Activated naive CD4-positive, alpha-beta T cell treated with anti-CD3 and anti-CD28 coated beads, Interleukin-2, amount 50 U/mL, for 24 hours (primary cell): ENCODE results near the gene YIPF7.

ENCODE experiments used
- H3K27ac Mint-ChIP-seq: one replicate; pipeline ENCODE4 v1.8.0; 2021; ENCODE audit warnings: mild to moderate bottlenecking, mixed read lengths
- H3K27me3 Mint-ChIP-seq: one replicate; pipeline ENCODE4 v1.8.0; 2021; ENCODE audit warnings: mixed read lengths
- H3K36me3 Mint-ChIP-seq: one replicate; pipeline ENCODE4 v1.8.0; 2021; ENCODE audit warnings: mixed read lengths
- H3K4me1 Mint-ChIP-seq: one replicate; pipeline ENCODE4 v1.8.0; 2021; ENCODE audit warnings: mixed read lengths
- H3K4me3 Mint-ChIP-seq: one replicate; pipeline ENCODE4 v1.8.0; 2021; ENCODE audit warnings: mild to moderate bottlenecking, mixed read lengths
- H3K9me3 Mint-ChIP-seq: one replicate; pipeline ENCODE4 v1.8.0; 2021; ENCODE audit warnings: mixed read lengths

The YIPF7 gene

GRCh38 chr4:44652002-44652401 is 577 bp upstream of the YIPF7 start:
- no peaks in the 10 kb centered on the region for H3K9me3 Mint-ChIP-seq
- no peak overlapping the region for H3K4me3 Mint-ChIP-seq
- H3K27ac Mint-ChIP-seq = no peak overlapping the region
- no peaks in the 10 kb centered on the region for H3K4me1 Mint-ChIP-seq
- peaks cover 2% of the 10 kb centered on the region for H3K27me3 Mint-ChIP-seq
- no peaks in the 10 kb centered on the region for H3K36me3 Mint-ChIP-seq

GRCh38 chr4:44646151-44646550 is 5.3 kb downstream of the YIPF7 start:
- Mint-ChIP-seq H3K27me3 (peaks cover 9% of the 10 kb centered on the region), H3K9me3 (peaks cover 20% of the 10 kb centered on the region), H3K36me3 (no peaks in the 10 kb centered on the region)

GRCh38 chr4:44638091-44638490 is 13.3 kb downstream of the YIPF7 start:
- Mint-ChIP-seq H3K27me3 (peaks cover 5% of the 10 kb centered on the region), H3K27ac (no peak overlapping the region), H3K4me1 (no peaks in the 10 kb centered on the region), H3K36me3 (no peaks in the 10 kb centered on the region), H3K4me3 (no peak overlapping the region), H3K9me3 (peaks cover 6% of the 10 kb centered on the region)

More at GRCh38 chr4:44646151-44646550, 5.3 kb downstream of the YIPF7 start:
- Mint-ChIP-seq H3K4me3 (no peak overlapping the region), H3K27ac (no peak overlapping the region), H3K4me1 (no peaks in the 10 kb centered on the region)

- no peak overlapping the region for H3K27ac Mint-ChIP-seq
- peaks cover 4% of the 10 kb centered on the region for H3K4me1 Mint-ChIP-seq
- no peak overlapping the region for H3K4me3 Mint-ChIP-seq
- no peaks in the 10 kb centered on the region for H3K9me3 Mint-ChIP-seq
- peaks cover 2% of the 10 kb centered on the region for H3K27me3 Mint-ChIP-seq
- H3K36me3 Mint-ChIP-seq = no peaks in the 10 kb centered on the region
Observed at GRCh38 chr4:44632733-44633132, 18.7 kb downstream of the YIPF7 start.

- H3K9me3 Mint-ChIP-seq = no peaks in the 10 kb centered on the region
- H3K27ac Mint-ChIP-seq = no peak overlapping the region
- H3K36me3 Mint-ChIP-seq = no peaks in the 10 kb centered on the region
- no peak overlapping the region for H3K4me3 Mint-ChIP-seq
- H3K4me1 Mint-ChIP-seq = peaks cover 4% of the 10 kb centered on the region
- peaks cover 2% of the 10 kb centered on the region for H3K27me3 Mint-ChIP-seq
Observed at GRCh38 chr4:44632089-44632488, 19.3 kb downstream of the YIPF7 start.

GRCh38 chr4:44629280-44629866 is 22.1 kb downstream of the YIPF7 start:
- H3K27me3 Mint-ChIP-seq = peaks cover 2% of the 10 kb centered on the region

GRCh38 chr4:44623676-44624075 is 27.7 kb downstream of the YIPF7 start:
- Mint-ChIP-seq H3K4me1 (no peaks in the 10 kb centered on the region), H3K4me3 (no peak overlapping the region), H3K36me3 (no peaks in the 10 kb centered on the region), H3K9me3 (no peaks in the 10 kb centered on the region), H3K27me3 (no peaks in the 10 kb centered on the region), H3K27ac (no peak overlapping the region)

More at GRCh38 chr4:44629280-44629866, 22.1 kb downstream of the YIPF7 start:
- peaks cover 4% of the 10 kb centered on the region for H3K4me1 Mint-ChIP-seq
- no peak overlapping the region for H3K4me3 Mint-ChIP-seq
- no peaks in the 10 kb centered on the region for H3K36me3 Mint-ChIP-seq
- H3K9me3 Mint-ChIP-seq = no peaks in the 10 kb centered on the region
- H3K27ac Mint-ChIP-seq = no peak overlapping the region

GRCh38 chr4:44616621-44617020 is 34.8 kb downstream of the YIPF7 start:
- Mint-ChIP-seq H3K36me3 (no peaks in the 10 kb centered on the region), H3K27ac (no peak overlapping the region), H3K4me3 (no peak overlapping the region), H3K9me3 (no peaks in the 10 kb centered on the region), H3K27me3 (peaks cover 5% of the 10 kb centered on the region), H3K4me1 (no peaks in the 10 kb centered on the region)

GRCh38 chr4:44583393-44583792 is 68.0 kb downstream of the YIPF7 start:
- Mint-ChIP-seq H3K4me1 (no peaks in the 10 kb centered on the region), H3K27me3 (peaks cover 7% of the 10 kb centered on the region), H3K4me3 (no peak overlapping the region), H3K36me3 (peaks cover 7% of the 10 kb centered on the region), H3K27ac (no peak overlapping the region), H3K9me3 (peaks cover 11% of the 10 kb centered on the region)

GRCh38 chr4:44580231-44580630 is 71.2 kb downstream of the YIPF7 start:
- H3K27ac Mint-ChIP-seq = no peak overlapping the region
- H3K4me1 Mint-ChIP-seq = no peaks in the 10 kb centered on the region
- H3K36me3 Mint-ChIP-seq = peaks cover 7% of the 10 kb centered on the region
- H3K27me3 Mint-ChIP-seq = peaks cover 6% of the 10 kb centered on the region
- H3K9me3 Mint-ChIP-seq = peaks cover 11% of the 10 kb centered on the region
- H3K4me3 Mint-ChIP-seq = no peak overlapping the region

GRCh38 chr4:44578954-44579353 is 72.5 kb downstream of the YIPF7 start:
- Mint-ChIP-seq H3K9me3 (peaks cover 6% of the 10 kb centered on the region), H3K27me3 (peaks cover 1% of the 10 kb centered on the region), H3K4me3 (no peak overlapping the region), H3K4me1 (no peaks in the 10 kb centered on the region), H3K27ac (no peak overlapping the region), H3K36me3 (peaks cover 3% of the 10 kb centered on the region)
